Lung (tissue), 12 donors: Measurements from ENCODE around the gene DZIP3. TPM values are rescaled to one million over a fixed set of nuclear protein-coding genes. Genes with fewer than 3 reads are reported as not detected.

Experiments
- ATAC-seq: fragments of 200-7000 bp; cut with Tn5 transposase; one replicate; pipeline ENCODE4 v1.9.1; 2020; ENCODE audit warnings: moderate number of reproducible peaks; ENCODE audit not compliant: insufficient read depth, low FRiP score
- DNase-seq, 3 donors: peaks; one replicate each; pipeline ENCODE4 v3.0.0-alpha.2; 2013 to 2017
- H3K27ac ChIP-seq, 2 donors: one replicate each; pipeline ENCODE4 v1.5.1; 2013; ENCODE audit warnings: mild to moderate bottlenecking in 2 of 2, moderate library complexity in 2 of 2, control low read depth in 1 of 2, inconsistent platforms in 1 of 2, low read depth in 1 of 2, low read length in 1 of 2
- H3K27me3 ChIP-seq, 3 donors: one replicate each; pipeline ENCODE4 v1.5.1; 2013; ENCODE audit warnings: low read length in 2 of 3; ENCODE audit not compliant: control insufficient read depth in 3 of 3, insufficient read depth in 3 of 3
- H3K36me3 ChIP-seq, 4 donors: one replicate each; pipeline ENCODE4 v1.5.1; 2013; ENCODE audit warnings: low read length in 4 of 4, mild to moderate bottlenecking in 1 of 4, moderate library complexity in 1 of 4; ENCODE audit not compliant: control insufficient read depth in 4 of 4, insufficient read depth in 4 of 4
- H3K4me1 ChIP-seq, 5 donors: one replicate each; pipeline ENCODE4 v1.5.1; 2013; ENCODE audit warnings: low read length in 5 of 5, mild to moderate bottlenecking in 2 of 5, moderate library complexity in 1 of 5; ENCODE audit not compliant: control insufficient read depth in 5 of 5, insufficient read depth in 5 of 5
- H3K4me3 ChIP-seq: one replicate; pipeline ENCODE4 v1.5.1; 2013; ENCODE audit warnings: mild to moderate bottlenecking, control low read depth, moderate library complexity
- H3K9ac ChIP-seq, 2 donors: one replicate each; pipeline ENCODE4 v1.5.1; 2013; ENCODE audit warnings: low read length in 2 of 2, control low read depth in 1 of 2; ENCODE audit not compliant: insufficient read depth in 1 of 2
- H3K9me3 ChIP-seq, 4 donors: one replicate each; pipeline ENCODE4 v1.5.1; 2013; ENCODE audit warnings: low read length in 3 of 4, mild to moderate bottlenecking in 1 of 4, moderate library complexity in 1 of 4; ENCODE audit not compliant: control insufficient read depth in 4 of 4, insufficient read depth in 3 of 4
- CTCF ChIP-seq: IDR thresholded peaks from 2 replicates; pipeline ENCODE4 v1.5.1; 2012; ENCODE audit warnings: mild to moderate bottlenecking; ENCODE audit errors: control extremely low read depth, extremely low read depth
- WGBS, 2 donors: extraction: QIAGEN DNeasy Blood & Tissue Kit; methylation state at CpG; one replicate each; pipeline ENCODE4 v1.1.7; 2013; 5-methylcytosine and 5-hydroxymethylcytosine counted together
- polyA plus RNA-seq, 2 donors: library from polyadenylated mRNA; stranded (reverse); fragments of 200-250 nt; gene quantifications; one replicate each; pipeline ENCODE4 v1.2.1, GENCODE V29; 2013
- total RNA-seq, 2 donors: library from RNA; depleted of rRNA in 1 of 2; stranded (reverse); fragments of >200 nt in 1 of 2; gene quantifications; one replicate each; pipeline ENCODE4 v1.2.1, GENCODE V29; 2014 to 2021
- donor health status: control.
- donor health status: control.
- donor health status: Bipolar disorder and iron deficiency.
- donor health status: healthy.
- donor health status: DM: yes; HTN: yes; CAD: no.

The DZIP3 gene
- total and polyA plus RNA-seq, 4 donors = 3.8 to 44.1 (median 13.0) TPM

- Histone ChIP-seq H3K27me3 (no peaks in the 10 kb centered on the region), H3K36me3 (peaks cover 0 to 12% (median 6%) of the 10 kb centered on the region in 4 donors), H3K4me1 (no peaks in the 10 kb centered on the region), H3K27ac (no peak overlapping the region), H3K4me3 (no peak overlapping the region), H3K9me3 (no peaks in the 10 kb centered on the region), H3K9ac (no peak overlapping the region)
- no peak for ATAC-seq
- TF ChIP-seq CTCF = no peak
- DNase-seq = peak in 2 of 3 donors; percentile 27 to 69
- 78 to 85% methylated on average over 1 of the region's 1 CpG for WGBS, 2 donors
Measured at GRCh38 chr3:108620250-108620649, 30.7 kb downstream of the DZIP3 start.

- no peaks in the 10 kb centered on the region for H3K4me1 ChIP-seq
- DNase-seq (no peak), ATAC-seq (no peak)
- no peak for TF ChIP-seq CTCF
- H3K27me3 ChIP-seq = no peaks in the 10 kb centered on the region
- 85 to 87% methylated on average over 3 of the region's 3 CpGs for WGBS, 2 donors
- H3K27ac ChIP-seq = no peak overlapping the region
- no peaks in the 10 kb centered on the region for H3K9me3 ChIP-seq
- peaks cover 1 to 11% (median 7%) of the 10 kb centered on the region in 4 donors for H3K36me3 ChIP-seq
- H3K4me3 ChIP-seq = no peak overlapping the region
- H3K9ac ChIP-seq = no peak overlapping the region
Measured at GRCh38 chr3:108623504-108623903, 34.0 kb downstream of the DZIP3 start.

GRCh38 chr3:108629974-108630373, 40.5 kb downstream of the DZIP3 start:
- H3K9me3 ChIP-seq = no peaks in the 10 kb centered on the region
- 97% methylated on average over 1 of the region's 1 CpG for WGBS, 2 donors
- no peaks in the 10 kb centered on the region for H3K27me3 ChIP-seq
- ATAC-seq = no peak
- peaks cover 1 to 19% (median 10%) of the 10 kb centered on the region in 4 donors for H3K36me3 ChIP-seq
- no peak overlapping the region for H3K27ac ChIP-seq
- no peak for TF ChIP-seq CTCF
- H3K9ac ChIP-seq = no peak overlapping the region
- H3K4me3 ChIP-seq = no peak overlapping the region
- no peaks in the 10 kb centered on the region for H3K4me1 ChIP-seq
- DNase-seq = peak in 1 of 3 donors; percentile 7

- Histone ChIP-seq H3K27me3 (no peaks in the 10 kb centered on the region), H3K4me1 (no peaks in the 10 kb centered on the region), H3K4me3 (no peak overlapping the region), H3K36me3 (peaks cover 0 to 15% (median 3%) of the 10 kb centered on the region in 4 donors), H3K27ac (no peak overlapping the region), H3K9ac (no peak overlapping the region), H3K9me3 (no peaks in the 10 kb centered on the region)
- DNase-seq (no peak), ATAC-seq (no peak)
- WGBS, 2 donors = 93 to 96% methylated on average over 3 of the region's 3 CpGs
- no peak for TF ChIP-seq CTCF
Measured at GRCh38 chr3:108642526-108642925, 53.0 kb downstream of the DZIP3 start.
